ENCODE data around the gene TLCD2.
"Not testable (repeated sequence)": the region's sequence is repeated elsewhere in the genome, so short reads cannot be mapped to it uniquely, and the experiment has no call there.

Gene TLCD2, protein sequence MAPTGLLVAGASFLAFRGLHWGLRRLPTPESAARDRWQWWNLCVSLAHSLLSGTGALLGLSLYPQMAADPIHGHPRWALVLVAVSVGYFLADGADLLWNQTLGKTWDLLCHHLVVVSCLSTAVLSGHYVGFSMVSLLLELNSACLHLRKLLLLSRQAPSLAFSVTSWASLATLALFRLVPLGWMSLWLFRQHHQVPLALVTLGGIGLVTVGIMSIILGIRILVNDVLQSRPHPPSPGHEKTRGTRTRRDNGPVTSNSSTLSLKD

DNA sequence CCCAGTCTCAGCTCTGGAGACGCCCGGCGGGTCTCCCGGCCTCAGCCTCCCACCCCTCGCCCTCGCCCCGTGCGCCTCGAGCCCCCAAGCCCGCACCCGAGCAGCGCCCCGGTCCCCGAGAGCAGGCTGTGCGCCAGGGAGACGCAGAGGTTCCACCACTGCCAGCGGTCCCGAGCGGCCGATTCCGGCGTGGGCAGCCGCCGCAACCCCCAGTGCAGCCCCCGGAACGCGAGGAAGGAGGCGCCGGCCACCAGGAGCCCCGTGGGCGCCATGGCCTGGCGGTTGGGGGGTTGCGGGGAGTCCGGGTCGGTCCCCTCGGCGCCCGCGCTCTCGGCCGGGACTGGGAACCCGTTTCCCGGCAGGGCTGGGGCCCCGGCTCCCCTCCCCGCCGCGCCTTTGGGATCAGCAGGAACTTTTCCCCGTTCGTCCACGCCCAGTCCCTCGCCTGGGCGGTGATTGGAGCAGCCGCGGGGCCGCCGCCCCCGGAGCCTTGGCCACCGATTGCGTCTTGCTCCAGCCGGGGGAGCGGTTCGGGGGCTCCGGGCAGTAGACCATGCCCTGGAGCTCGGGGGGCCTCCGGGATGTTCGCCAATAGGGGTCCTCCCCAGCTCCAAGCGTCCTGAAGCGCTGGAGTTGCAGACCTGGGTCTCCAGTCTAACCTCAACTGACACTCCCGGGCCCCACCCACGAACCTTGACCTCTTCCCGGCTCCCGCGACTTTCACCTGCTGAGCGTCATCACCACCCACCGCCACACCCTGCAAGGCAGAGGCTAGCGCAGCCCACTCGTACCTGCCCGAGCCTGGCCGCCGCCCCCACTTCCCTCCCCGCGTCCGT, at the start of gene TLCD2:
Gene TLCD2 (minus strand): TSS at position 407 of the 836 bp plus-strand sequence. CDS start 135 bp downstream, at position 272.
- no peak for DNase-seq (ENCODE audit: low spot score)

DNA sequence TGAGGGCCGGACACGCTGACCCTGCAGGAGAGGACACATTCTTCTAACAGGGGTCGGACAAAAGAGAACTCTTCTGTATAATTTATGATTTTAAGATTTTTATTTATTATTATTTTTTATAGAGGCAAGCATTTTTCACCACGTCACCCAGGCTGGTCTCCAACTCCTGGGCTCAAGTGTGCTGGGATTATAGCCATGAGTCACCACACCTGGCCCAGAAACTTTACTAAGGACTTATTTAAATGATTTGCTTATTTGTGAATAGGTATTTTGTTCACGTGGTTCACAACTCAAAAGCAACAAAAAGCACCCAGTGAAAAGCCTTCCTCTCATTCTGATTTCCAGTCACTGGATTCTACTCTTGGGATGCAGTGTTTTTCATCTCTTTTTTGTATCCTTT, 49.4 kb upstream of the TLCD2 start:
- no peak for DNase-seq (ENCODE audit: low spot score)

DNA sequence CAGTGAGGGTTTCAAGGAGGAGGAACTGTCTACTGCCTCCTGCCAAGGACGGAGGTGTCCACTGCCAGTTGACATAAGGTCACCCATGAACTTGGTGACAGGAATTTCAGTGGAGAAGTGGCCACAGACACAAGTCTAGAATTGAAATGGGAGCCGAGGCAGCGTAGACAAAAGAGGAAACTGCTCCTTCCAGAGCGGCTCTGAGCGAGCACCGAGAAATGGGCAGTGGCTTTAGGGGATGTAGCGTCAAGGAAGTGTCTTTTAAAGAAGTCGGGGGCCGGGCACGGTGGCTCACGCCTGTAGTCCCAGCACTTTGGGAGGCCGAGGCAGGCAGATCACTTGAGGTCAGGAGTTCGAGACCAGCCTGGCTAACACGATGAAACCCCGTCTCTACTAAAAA, 48.6 kb upstream of the TLCD2 start:
- DNase-seq (ENCODE audit: low spot score): no peak

DNA sequence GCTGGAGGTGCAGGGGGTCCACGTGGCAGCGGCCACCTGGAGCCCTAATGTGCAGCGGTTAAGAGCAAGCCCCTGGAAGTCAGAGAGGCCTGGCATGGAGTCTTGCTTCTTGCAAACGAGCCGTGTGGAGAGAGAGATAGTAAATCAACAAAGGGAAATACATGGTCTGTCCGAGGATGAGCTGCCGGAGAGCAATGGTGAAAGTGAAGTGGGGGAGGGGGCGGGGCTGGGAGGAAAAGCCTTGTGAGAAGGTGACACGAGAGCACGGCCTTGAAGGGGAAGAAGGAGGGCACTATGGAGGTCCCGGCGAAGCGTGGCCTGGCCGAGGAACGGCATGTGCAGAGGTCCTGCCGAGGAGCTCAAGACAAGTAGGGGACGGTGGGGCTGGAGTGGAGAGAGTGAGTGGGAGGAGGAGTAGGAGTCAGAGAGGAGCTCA, 45.7 kb upstream of the TLCD2 start:
- no peak for DNase-seq (ENCODE audit: low spot score)

- DNase-seq (ENCODE audit: low spot score): no peak
These were observed 45.2 kb upstream of the TLCD2 start for GRCh38 chr17:1755252-1755826.

GRCh38 chr17:1754430-1755112, 44.4 kb upstream of the TLCD2 start:
- no peak for DNase-seq (ENCODE audit: low spot score)

DNA sequence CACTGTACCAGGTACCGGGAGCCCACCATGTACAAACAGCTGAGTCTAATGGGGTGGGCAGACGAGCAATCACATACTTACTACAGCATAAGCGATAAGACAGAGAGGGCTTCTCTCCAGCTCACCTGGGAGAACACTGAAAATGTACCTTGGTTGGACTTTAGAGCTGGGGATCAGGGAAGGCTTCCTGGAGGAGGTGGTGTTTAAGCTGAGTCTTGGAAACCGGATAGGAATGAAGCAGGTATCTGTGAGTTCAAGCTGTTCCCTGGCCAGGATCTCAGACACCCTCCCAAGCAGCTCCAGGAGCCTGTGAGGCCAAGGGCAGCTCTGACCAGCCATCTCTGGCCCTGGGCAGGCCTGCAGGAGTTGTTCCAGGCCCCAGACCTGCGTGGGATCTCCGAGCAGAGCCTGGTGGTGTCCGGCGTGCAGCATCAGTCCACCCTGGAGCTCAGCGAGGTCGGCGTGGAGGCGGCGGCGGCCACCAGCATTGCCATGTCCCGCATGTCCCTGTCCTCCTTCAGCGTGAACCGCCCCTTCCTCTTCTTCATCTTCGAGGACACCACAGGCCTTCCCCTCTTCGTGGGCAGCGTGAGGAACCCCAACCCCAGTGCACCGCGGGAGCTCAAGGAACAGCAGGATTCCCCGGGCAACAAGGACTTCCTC, 43.7 kb upstream of the TLCD2 start:
- no peak for DNase-seq (ENCODE audit: low spot score)

DNA sequence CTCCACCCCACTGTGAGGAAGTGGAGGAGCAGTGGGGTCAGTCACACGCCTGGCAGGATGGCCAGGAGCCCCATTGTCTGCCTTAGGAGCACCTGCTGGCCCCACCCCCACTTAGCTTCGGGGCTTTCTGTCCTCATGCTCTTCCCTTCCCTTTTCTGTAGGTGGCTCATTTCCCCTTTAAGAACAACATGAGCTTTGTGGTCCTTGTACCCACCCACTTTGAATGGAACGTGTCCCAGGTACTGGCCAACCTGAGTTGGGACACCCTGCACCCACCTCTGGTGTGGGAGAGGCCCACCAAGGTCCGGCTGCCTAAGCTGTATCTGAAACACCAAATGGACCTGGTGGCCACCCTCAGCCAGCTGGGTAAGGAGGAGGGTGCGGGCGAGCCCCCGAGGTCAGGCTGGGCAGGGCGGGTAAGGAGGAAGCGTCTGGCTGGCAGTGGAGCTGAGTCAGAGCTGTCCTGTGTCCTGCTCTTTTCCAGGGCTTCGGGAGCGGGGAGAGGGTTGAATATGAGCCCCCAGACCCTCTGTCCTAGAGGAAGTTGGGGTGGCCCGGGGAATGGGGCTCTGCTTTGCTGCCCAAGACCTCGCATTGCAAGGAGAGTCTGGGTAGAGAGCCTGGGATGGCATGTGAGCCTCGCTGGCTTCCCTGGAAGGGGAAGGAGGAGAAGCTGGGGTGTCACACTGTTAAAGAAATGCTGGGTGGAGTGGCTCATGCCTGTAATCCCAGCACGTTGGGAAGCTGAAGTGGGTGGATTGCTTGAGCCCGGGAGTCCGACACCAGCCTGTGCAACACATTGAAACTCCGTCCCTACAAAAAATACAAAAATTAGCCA, 42.5 kb upstream of the TLCD2 start:
- DNase-seq (ENCODE audit: low spot score): no peak

GRCh38 chr17:1750628-1751027, 40.5 kb upstream of the TLCD2 start:
- DNase-seq (ENCODE audit: low spot score): no peak

DNA sequence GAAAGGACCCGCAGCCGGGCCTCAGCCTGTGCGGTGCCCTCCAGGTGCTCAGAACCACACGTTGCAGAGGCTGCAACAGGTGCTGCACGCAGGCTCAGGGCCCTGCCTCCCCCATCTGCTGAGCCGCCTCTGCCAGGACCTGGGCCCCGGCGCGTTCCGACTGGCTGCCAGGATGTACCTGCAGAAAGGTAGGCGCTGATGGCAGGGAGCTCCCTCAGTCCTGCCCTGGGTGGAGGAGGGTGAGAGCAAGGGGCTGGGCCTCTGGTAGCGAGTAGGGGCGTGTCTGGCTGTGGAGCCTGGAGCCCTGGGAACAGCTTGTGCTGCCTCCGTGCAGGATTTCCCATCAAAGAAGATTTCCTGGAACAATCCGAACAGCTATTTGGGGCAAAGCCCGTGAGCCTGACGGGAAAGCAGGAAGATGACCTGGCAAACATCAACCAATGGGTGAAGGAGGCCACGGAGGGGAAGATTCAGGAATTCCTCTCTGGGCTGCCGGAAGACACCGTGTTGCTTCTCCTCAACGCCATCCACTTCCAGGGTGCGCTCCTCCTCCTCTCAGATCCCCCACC, 36.9 kb upstream of the TLCD2 start:
- no peak for DNase-seq (ENCODE audit: low spot score)

- no peak for DNase-seq (ENCODE audit: low spot score)
These were observed 35.4 kb upstream of the TLCD2 start for GRCh38 chr17:1745513-1746020.

DNA sequence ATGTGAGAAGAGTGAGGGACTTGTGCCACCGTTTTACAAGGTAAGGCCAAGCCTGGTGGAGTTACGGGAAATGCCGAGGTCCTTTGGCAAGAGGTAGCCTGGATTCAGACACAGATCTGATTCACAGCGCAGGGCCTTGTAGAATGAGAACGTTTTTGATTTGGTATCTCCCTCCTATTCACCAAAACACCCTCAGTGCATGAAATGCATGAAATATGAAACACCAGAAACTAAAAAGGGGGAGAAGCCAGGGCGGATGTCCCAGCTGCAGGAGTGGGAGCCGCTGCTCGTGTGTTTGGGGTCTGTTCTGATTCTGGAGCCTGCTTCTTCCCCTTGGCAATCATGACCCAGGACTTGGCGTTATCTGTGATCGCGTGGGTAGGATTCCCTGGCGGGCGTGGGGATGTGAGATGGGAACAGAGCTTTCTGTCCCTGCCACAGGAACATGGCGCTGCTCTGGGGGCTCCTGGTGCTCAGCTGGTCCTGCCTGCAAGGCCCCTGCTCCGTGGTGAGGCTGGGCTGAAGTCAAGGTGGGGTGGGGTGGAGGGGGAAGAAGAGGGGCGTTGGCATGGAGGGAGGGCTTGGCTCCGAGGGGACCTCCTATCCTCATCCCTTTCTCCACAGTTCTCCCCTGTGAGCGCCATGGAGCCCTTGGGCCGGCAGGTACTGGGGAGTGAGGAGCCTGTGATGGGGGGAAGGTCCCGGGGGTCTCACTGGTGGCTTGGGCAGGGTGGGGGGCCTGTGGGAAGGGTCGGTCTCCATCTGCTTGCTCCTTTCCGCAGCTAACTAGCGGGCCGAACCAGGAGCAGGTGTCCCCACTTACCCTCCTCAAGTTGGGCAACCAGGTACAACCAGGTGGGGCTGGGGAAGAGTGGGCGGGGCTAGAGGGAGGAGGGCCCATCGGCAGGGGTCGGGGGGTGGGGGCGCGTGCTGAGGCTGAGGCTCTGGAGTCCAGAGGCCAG, 34.7 kb upstream of the TLCD2 start:
- DNase-seq (ENCODE audit: low spot score): no peak

DNA sequence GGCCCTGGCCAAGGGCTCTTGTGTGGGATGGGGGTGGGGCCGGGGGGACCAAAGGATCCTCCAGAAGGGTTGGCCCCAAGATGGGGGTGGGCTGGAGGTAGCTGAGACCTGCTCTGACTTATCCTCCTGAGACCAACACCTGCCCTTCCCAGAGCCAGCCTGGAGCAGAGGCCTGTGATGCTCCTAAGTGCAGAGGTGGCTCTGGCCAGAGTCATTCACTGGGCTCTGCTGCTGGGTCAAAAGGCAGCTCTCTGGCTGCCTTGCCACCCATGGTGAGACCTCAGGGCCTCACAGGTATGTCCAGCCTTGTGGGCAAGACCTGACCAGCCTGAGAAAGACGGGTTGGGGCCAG, 32.9 kb upstream of the TLCD2 start:
- no peak for DNase-seq (ENCODE audit: low spot score)

DNA sequence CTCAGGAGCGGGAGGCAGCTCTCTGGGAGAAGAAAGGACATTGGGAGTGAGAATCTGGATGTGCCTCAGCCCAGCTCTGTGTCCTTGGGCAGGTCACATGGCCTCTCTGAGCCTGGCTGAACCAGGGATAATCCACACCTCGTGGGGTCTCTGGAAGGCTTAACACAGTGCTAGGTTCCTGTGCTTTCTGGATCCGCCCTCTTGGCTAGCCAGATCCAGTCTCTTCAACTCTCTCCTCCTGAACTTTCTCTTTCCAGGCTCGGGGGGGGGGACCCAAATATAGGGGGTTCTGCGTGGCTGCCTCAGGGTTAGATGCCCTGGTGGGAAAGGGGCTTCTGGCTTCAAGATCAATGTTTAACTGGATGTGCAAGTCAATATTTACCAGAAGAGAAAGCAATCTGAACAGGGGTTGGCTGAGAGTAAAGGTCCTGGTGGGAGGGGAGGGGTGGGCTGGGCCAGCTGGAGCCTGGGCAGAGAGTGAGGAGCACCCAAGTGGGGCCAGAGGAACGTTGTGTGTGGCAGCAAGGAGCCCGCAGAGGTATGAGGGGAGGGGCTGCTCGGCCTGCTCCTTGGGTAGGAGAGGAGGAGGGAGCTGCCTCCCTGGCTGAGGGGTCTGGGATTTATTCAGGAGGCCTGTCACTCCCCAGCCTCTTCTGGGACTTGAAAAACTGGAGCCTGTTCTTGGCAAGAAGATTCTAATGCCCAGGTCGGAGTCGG, 32.4 kb upstream of the TLCD2 start, which contains the start of gene SERPINF2:
Gene SERPINF2 (plus strand): TSS at position 501 of the 717 bp plus-strand sequence. CDS start 2,125 bp downstream, outside the sequence.
- DNase-seq (ENCODE audit: low spot score): no peak

DNA sequence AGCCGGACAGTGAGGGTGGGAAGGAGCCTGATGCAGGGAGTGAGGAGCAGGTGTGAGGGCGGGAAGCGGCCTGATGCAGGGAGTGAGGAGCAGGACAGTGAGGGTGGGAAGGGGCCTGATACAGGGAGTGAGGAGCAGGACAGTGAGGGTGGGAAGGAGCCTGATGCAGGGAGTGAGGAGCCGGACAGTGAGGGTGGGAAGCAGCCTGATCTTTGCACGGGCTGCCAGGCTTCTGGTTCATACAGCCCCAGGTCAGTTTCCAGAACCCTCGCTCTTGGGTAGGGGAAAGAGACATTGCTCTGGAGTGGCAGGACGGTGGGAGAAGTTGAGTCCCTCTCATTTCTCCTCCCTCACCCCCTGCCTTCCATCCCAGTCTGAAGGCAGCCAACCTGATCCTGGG, 31.7 kb upstream of the TLCD2 start:
- not testable (repeated sequence) for DNase-seq (ENCODE audit: low spot score)

- DNase-seq (ENCODE audit: low spot score): no peak
These were observed 27.5 kb upstream of the TLCD2 start for GRCh38 chr17:1737531-1738291.

- DNase-seq (ENCODE audit: low spot score): peak; percentile 61
These were observed 26.4 kb upstream of the TLCD2 start for GRCh38 chr17:1736348-1737281.
